Subcutaneous abdominal adipose tissue (tissue), 5 donors: Measurements from ENCODE around the gene NEMP2.

Experiments
- H3K27ac ChIP-seq: one replicate; pipeline ENCODE4 v1.7.0; 2013; ENCODE audit warnings: low read depth, mild to moderate bottlenecking, inconsistent platforms, low read length, moderate library complexity
- H3K27me3 ChIP-seq, 5 donors: one replicate each; pipeline ENCODE4 v1.7.0; 2013; ENCODE audit warnings: low read length in 5 of 5, inconsistent platforms in 1 of 5; ENCODE audit not compliant: control insufficient read depth in 5 of 5, insufficient read depth in 4 of 5
- H3K36me3 ChIP-seq, 5 donors: one replicate each; pipeline ENCODE4 v1.7.0; 2013; ENCODE audit warnings: low read length in 5 of 5; ENCODE audit not compliant: control insufficient read depth in 5 of 5, insufficient read depth in 5 of 5
- H3K4me1 ChIP-seq, 5 donors: one replicate each; pipeline ENCODE4 v1.7.0; 2013; ENCODE audit warnings: low read length in 5 of 5, mild to moderate bottlenecking in 3 of 5, moderate library complexity in 1 of 5; ENCODE audit not compliant: control insufficient read depth in 5 of 5, insufficient read depth in 5 of 5
- H3K4me3 ChIP-seq, 5 donors: one replicate each; pipeline ENCODE4 v1.7.0; 2013; ENCODE audit warnings: low read length in 5 of 5, low read depth in 1 of 5
- H3K9ac ChIP-seq, 5 donors: one replicate each; pipeline ENCODE4 v1.7.0; 2013; ENCODE audit warnings: low read length in 5 of 5, mild to moderate bottlenecking in 4 of 5, moderate library complexity in 3 of 5
- H3K9me3 ChIP-seq, 5 donors: one replicate each; pipeline ENCODE4 v1.7.0; 2013; ENCODE audit warnings: low read length in 5 of 5; ENCODE audit not compliant: control insufficient read depth in 5 of 5
- donor health status: healthy.
- donor health status: healthy.
- donor health status: healthy.
- donor health status: healthy.
- donor health status: healthy.

The NEMP2 gene

GRCh38 chr2:190465060-190465459, 69.5 kb downstream of the NEMP2 start:
- H3K4me3 ChIP-seq, result no peak overlapping the region
- no peak overlapping the region for H3K27ac ChIP-seq
- H3K9me3 ChIP-seq, result no peaks in the 10 kb centered on the region
- H3K4me1 ChIP-seq, result peaks cover 3 to 28% (median 17%) of the 10 kb centered on the region in 5 donors
- no peaks in the 10 kb centered on the region for H3K36me3 ChIP-seq
- H3K9ac ChIP-seq, result no peak overlapping the region
- no peaks in the 10 kb centered on the region for H3K27me3 ChIP-seq

- H3K9ac ChIP-seq, result no peak overlapping the region
- H3K27ac ChIP-seq, result no peak overlapping the region
- peaks cover under 1 to 8% (median 6%) of the 10 kb centered on the region in 5 donors for H3K4me1 ChIP-seq
These were observed 71.9 kb downstream of the NEMP2 start for GRCh38 chr2:190462611-190463010.

GRCh38 chr2:190462181-190462580, 72.3 kb downstream of the NEMP2 start:
- no peak overlapping the region for H3K9ac ChIP-seq
- no peak overlapping the region for H3K4me3 ChIP-seq
- H3K4me1 ChIP-seq, result peaks cover 0 to 5% (median 1%) of the 10 kb centered on the region in 5 donors
- no peak overlapping the region for H3K27ac ChIP-seq
- no peaks in the 10 kb centered on the region for H3K9me3 ChIP-seq
- H3K36me3 ChIP-seq, result peaks cover 0 to 3% (median 0%) of the 10 kb centered on the region in 5 donors
- no peaks in the 10 kb centered on the region for H3K27me3 ChIP-seq

More at GRCh38 chr2:190462611-190463010, 71.9 kb downstream of the NEMP2 start:
- H3K27me3 ChIP-seq, result no peaks in the 10 kb centered on the region
- no peaks in the 10 kb centered on the region for H3K9me3 ChIP-seq
- H3K36me3 ChIP-seq, result peaks cover 0 to 3% (median 0%) of the 10 kb centered on the region in 5 donors
- no peak overlapping the region for H3K4me3 ChIP-seq

- H3K9ac ChIP-seq, result no peak overlapping the region
- no peak overlapping the region for H3K4me3 ChIP-seq
- H3K4me1 ChIP-seq, result no peaks in the 10 kb centered on the region
- no peaks in the 10 kb centered on the region for H3K27me3 ChIP-seq
- H3K9me3 ChIP-seq, result no peaks in the 10 kb centered on the region
- no peak overlapping the region for H3K27ac ChIP-seq
- peaks cover 0 to 7% (median 0%) of the 10 kb centered on the region in 5 donors for H3K36me3 ChIP-seq
These were observed 74.0 kb downstream of the NEMP2 start for GRCh38 chr2:190460487-190460886.

GRCh38 chr2:190459881-190460280, 74.6 kb downstream of the NEMP2 start:
- H3K27ac ChIP-seq, result no peak overlapping the region
- no peaks in the 10 kb centered on the region for H3K27me3 ChIP-seq
- no peak overlapping the region for H3K4me3 ChIP-seq
- no peak overlapping the region for H3K9ac ChIP-seq
- H3K4me1 ChIP-seq, result no peaks in the 10 kb centered on the region
- no peaks in the 10 kb centered on the region for H3K9me3 ChIP-seq
- H3K36me3 ChIP-seq, result peaks cover 0 to 7% (median 0%) of the 10 kb centered on the region in 5 donors

- Histone ChIP-seq H3K27ac (no peak overlapping the region), H3K9me3 (peaks cover 0 to 4% (median 0%) of the 10 kb centered on the region in 5 donors), H3K27me3 (no peaks in the 10 kb centered on the region), H3K9ac (no peak overlapping the region), H3K4me1 (no peaks in the 10 kb centered on the region), H3K36me3 (peaks cover 0 to 7% (median 0%) of the 10 kb centered on the region in 5 donors), H3K4me3 (no peak overlapping the region)
These were observed 76.0 kb downstream of the NEMP2 start for GRCh38 chr2:190458352-190459107.

GRCh38 chr2:190457256-190457655, 77.3 kb downstream of the NEMP2 start:
- H3K9me3 ChIP-seq, result peaks cover 0 to 4% (median 0%) of the 10 kb centered on the region in 5 donors
- peaks cover 0 to 7% (median 0%) of the 10 kb centered on the region in 5 donors for H3K36me3 ChIP-seq
- H3K27me3 ChIP-seq, result no peaks in the 10 kb centered on the region
- no peak overlapping the region for H3K4me3 ChIP-seq
- no peak overlapping the region for H3K27ac ChIP-seq
- no peak overlapping the region for H3K9ac ChIP-seq
- H3K4me1 ChIP-seq, result no peaks in the 10 kb centered on the region

- Histone ChIP-seq H3K4me1 (no peaks in the 10 kb centered on the region), H3K9me3 (peaks cover 0 to 4% (median 0%) of the 10 kb centered on the region in 5 donors), H3K4me3 (no peak overlapping the region), H3K27me3 (no peaks in the 10 kb centered on the region), H3K27ac (no peak overlapping the region), H3K9ac (no peak overlapping the region), H3K36me3 (peaks cover 0 to 7% (median 0%) of the 10 kb centered on the region in 5 donors)
These were observed 77.7 kb downstream of the NEMP2 start for GRCh38 chr2:190456833-190457232.

GRCh38 chr2:190455358-190456095, 79.0 kb downstream of the NEMP2 start:
- Histone ChIP-seq H3K4me1 (no peaks in the 10 kb centered on the region), H3K27me3 (no peaks in the 10 kb centered on the region), H3K9me3 (peaks cover 0 to 4% (median 0%) of the 10 kb centered on the region in 5 donors), H3K9ac (no peak overlapping the region), H3K4me3 (no peak overlapping the region), H3K36me3 (peaks cover 0 to 7% (median 0%) of the 10 kb centered on the region in 5 donors), H3K27ac (no peak overlapping the region)

GRCh38 chr2:190454795-190455194, 79.7 kb downstream of the NEMP2 start:
- H3K4me1 ChIP-seq, result no peaks in the 10 kb centered on the region
- no peak overlapping the region for H3K4me3 ChIP-seq
- no peaks in the 10 kb centered on the region for H3K27me3 ChIP-seq
- H3K27ac ChIP-seq, result no peak overlapping the region
- H3K9ac ChIP-seq, result no peak overlapping the region
- peaks cover 0 to 7% (median 0%) of the 10 kb centered on the region in 5 donors for H3K36me3 ChIP-seq
- peaks cover 0 to 4% (median 0%) of the 10 kb centered on the region in 5 donors for H3K9me3 ChIP-seq
